Measurements from ENCODE around the gene GNPNAT1. TPM values are rescaled to one million over a fixed set of nuclear protein-coding genes. Genes with fewer than 3 reads are reported as not detected.
A peak's percentile ranks its signal among the peaks of the same experiment; 100 is the strongest.

Gene GNPNAT1
- total and polyA plus RNA-seq, 2 of the 4 experiments (the other 2 are of a cell fraction): 19.4 to 30.5 TPM

DNA sequence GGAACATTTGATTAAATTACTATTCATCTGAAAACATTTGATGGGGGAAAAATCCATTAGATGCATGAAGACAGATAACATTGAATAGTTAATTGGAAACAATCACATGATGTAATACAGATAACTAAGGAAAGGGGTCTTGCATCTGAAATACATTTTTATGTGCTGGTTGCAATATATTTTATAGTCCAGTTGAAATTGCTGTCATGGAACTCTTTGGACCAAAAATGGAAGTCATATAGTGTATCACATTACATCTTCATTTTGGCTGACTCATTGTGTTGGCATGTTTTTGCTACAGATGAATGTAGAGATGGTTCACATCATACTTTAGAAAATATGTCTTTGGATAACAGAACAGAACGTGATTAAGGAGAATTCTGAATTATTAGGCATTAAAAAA lies 43.0 kb upstream of the GNPNAT1 start:
- WGBS, 2 experiments (ENCODE audit: extremely low coverage in 2 of 2, insufficient read length in 1 of 2): no CpG with 5 or more reads among the region's 1 CpG
- ATAC-seq (ENCODE audit: low read depth): peak; percentile 78
- intact Hi-C loops (cut with micrococcal nuclease): no loop called here

More for the DNA sequence above, 43.0 kb upstream of the GNPNAT1 start:
- dilution Hi-C loops (cut with HindIII; ENCODE audit: low sequenced_read_pairs, unreplicated experiment): no loop called here
- Histone ChIP-seq H3K27ac (ENCODE audit: insufficient read depth, low read length) (no peak overlapping the region; the same call in 1 of the 2 replicates), H3K14ac (replicated peaks; ENCODE audit: low read depth, low read length) (no peak overlapping the region), H3K9me1 (ENCODE audit: insufficient read depth, low read length) (peaks cover 8% of the 10 kb centered on the region), H2AK9ac (replicated peaks; ENCODE audit: low read depth, low read length, poor library complexity) (no peak overlapping the region), H3K4me3 (ENCODE audit: insufficient read depth, low read depth, low read length) (no peak overlapping the region), H3K9me3 (ENCODE audit: control insufficient read depth, insufficient read depth, low read length) (no peaks in the 10 kb centered on the region), H2BK120ac (ENCODE audit: low read depth, low read length) (no peak overlapping the region), H3K9ac (ENCODE audit: low read depth, low read length) (no peak overlapping the region), H2BK15ac (ENCODE audit: low read depth, low read length) (no peak overlapping the region), H3K4me1 (ENCODE audit: control insufficient read depth, insufficient read depth, low read length) (peaks cover 8% of the 10 kb centered on the region), H3K27me3 (ENCODE audit: control insufficient read depth, insufficient read depth, low read length) (no peaks in the 10 kb centered on the region), H3K23ac (ENCODE audit: low read depth, low read length) (no peak overlapping the region), H2AFZ (replicated peaks; ENCODE audit: low read length, poor library complexity) (no peak overlapping the region), H2AK5ac (ENCODE audit: low read depth, low read length) (no peak overlapping the region), H4K20me1 (ENCODE audit: insufficient read depth, low read length) (no peaks in the 10 kb centered on the region), H2BK5ac (ENCODE audit: low read depth, low read length, poor library complexity, severe bottlenecking) (peak overlapping the region; percentile 96), H3K79me1 (ENCODE audit: low read depth in 1 of 2, low read length in 2 of 2) (peaks cover 0 to 11% of the 10 kb centered on the region in 2 experiments; a peak in 1 of 4 replicates), H3K56ac (ENCODE audit: extremely low read depth, insufficient read depth, low read length) (no peak overlapping the region), H2BK20ac (ENCODE audit: low read depth, low read length) (peak overlapping the region; percentile 21; the same call in 1 of the 2 replicates), H4K91ac (ENCODE audit: insufficient read depth, low read depth, low read length) (no peak overlapping the region), H4K8ac (ENCODE audit: low read depth in 2 of 2, low read length in 2 of 2) (no peak overlapping the region), H4K5ac (ENCODE audit: low read depth, low read length) (no peak overlapping the region), H3K18ac (ENCODE audit: low read depth, low read length) (0 out of 2 replicates have a peak overlapping the region, but pooled peaks have one; percentile 38), H3K4ac (ENCODE audit: low read depth, low read length) (no peak overlapping the region), H3K36me3 (ENCODE audit: control insufficient read depth, insufficient read depth, low read length) (no peaks in the 10 kb centered on the region), H3K4me2 (ENCODE audit: low read depth, low read length) (0 out of 2 replicates have a peak overlapping the region, but pooled peaks have one; percentile 10)
- TF ChIP-seq FOS (IDR thresholded peaks at IDR 0.05; ENCODE audit: low read depth, low read length) (0 out of 2 replicates have a peak, but pooled peaks have one; percentile 23), NFE2L2 (IDR thresholded peaks at IDR 0.05; ENCODE audit: low read depth, low read length) (peak; percentile 73), CEBPB (IDR thresholded peaks at IDR 0.05; ENCODE audit: low read depth, low read length) (no peak), BHLHE40 (IDR thresholded peaks at IDR 0.05; ENCODE audit: low read depth, low read length) (peak; percentile 71), MAZ (IDR thresholded peaks at IDR 0.05; ENCODE audit: borderline replicate concordance, low read depth, low read length) (no peak)
- TF ChIP-seq, protein P1, sequence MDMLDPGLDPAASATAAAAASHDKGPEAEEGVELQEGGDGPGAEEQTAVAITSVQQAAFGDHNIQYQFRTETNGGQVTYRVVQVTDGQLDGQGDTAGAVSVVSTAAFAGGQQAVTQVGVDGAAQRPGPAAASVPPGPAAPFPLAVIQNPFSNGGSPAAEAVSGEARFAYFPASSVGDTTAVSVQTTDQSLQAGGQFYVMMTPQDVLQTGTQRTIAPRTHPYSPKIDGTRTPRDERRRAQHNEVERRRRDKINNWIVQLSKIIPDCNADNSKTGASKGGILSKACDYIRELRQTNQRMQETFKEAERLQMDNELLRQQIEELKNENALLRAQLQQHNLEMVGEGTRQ (IDR thresholded peaks at IDR 0.05; ENCODE audit: low read depth, low read length): no peak
- no TSS peak for BruUV-seq (replicated peaks)
- ChIA-PET POLR2A (ENCODE audit: unreplicated experiment) (interaction anchor here (0.6 kb wide), 1 partner anchor 112 kb away, joined by 5 read pairs; no protein-coding TSS in a partner anchor), CTCF (interaction anchor here (0.6 kb wide), 1 partner anchor 126 kb away, joined by 3 read pairs; no protein-coding TSS in a partner anchor)
- in situ Hi-C loops (cut with MboI; ENCODE audit: low sequenced_read_pairs): no loop called here
- DNase-seq: peak; percentile 93

Data from IMR-90 (cell line).